Measurements from ENCODE around the gene TLL2. TPM values are rescaled to one million over a fixed set of nuclear protein-coding genes. Genes with fewer than 3 reads are reported as not detected.
A peak's percentile ranks its signal among the peaks of the same experiment; 100 is the strongest.

Gene TLL2
- total and polyA plus RNA-seq, 9 of the 15 experiments (the other 6 are each of a cell fraction or from before 2014, with no cell fraction given): 0.09 TPM; not detected in 8

DNA sequence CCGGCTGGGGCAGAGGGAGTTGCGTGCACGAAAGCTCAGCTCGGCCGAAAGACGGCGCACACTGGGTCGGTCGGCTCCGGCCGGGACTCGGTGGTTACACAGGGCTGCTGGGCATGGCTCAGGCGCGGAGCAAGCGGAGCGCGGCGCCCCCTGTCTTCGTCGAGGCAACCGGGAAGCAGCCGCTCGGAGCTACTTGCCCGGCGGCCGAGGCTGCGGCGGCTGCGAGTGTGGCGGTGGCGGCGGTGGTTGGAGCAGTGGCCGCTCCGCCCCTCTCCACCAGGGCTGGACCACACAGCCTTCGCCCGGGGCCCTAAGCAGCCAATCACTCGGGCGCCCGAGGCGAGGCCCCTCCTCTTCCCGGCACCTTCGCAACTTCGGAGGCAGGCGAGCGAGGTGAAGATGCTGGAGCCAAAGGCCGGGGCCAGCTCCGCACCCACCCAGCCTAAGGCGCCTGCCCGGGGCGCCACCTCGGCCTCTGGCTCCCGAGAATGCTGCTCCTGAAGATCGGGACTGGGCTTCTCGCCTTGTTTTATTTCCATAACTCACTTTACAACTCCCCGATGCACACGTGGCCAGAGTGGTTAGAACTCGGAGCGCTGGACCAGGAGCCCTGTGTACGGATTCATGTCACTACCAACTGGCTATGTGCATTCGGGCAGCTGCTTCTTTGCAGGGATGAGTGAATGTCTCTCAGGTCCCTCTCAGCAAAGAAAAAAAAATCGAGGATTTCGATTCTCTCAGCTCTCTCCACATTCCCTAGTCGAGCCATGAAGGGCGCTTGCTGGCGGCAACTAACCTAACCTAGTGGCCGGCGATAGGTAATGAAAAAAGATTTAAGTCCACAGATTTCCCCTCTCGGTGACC lies at the start of gene TLL2 (continued):
- TF ChIP-seq, protein P1, sequence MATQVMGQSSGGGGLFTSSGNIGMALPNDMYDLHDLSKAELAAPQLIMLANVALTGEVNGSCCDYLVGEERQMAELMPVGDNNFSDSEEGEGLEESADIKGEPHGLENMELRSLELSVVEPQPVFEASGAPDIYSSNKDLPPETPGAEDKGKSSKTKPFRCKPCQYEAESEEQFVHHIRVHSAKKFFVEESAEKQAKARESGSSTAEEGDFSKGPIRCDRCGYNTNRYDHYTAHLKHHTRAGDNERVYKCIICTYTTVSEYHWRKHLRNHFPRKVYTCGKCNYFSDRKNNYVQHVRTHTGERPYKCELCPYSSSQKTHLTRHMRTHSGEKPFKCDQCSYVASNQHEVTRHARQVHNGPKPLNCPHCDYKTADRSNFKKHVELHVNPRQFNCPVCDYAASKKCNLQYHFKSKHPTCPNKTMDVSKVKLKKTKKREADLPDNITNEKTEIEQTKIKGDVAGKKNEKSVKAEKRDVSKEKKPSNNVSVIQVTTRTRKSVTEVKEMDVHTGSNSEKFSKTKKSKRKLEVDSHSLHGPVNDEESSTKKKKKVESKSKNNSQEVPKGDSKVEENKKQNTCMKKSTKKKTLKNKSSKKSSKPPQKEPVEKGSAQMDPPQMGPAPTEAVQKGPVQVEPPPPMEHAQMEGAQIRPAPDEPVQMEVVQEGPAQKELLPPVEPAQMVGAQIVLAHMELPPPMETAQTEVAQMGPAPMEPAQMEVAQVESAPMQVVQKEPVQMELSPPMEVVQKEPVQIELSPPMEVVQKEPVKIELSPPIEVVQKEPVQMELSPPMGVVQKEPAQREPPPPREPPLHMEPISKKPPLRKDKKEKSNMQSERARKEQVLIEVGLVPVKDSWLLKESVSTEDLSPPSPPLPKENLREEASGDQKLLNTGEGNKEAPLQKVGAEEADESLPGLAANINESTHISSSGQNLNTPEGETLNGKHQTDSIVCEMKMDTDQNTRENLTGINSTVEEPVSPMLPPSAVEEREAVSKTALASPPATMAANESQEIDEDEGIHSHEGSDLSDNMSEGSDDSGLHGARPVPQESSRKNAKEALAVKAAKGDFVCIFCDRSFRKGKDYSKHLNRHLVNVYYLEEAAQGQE (IDR thresholded peaks at IDR 0.05; ENCODE audit: borderline replicate concordance): peak; percentile 16; the same call in 1 of the 2 replicates
- TF ChIP-seq, protein P1 (CRISPR knock-in tag; IDR thresholded peaks at IDR 0.05; ENCODE audit: low read depth): no peak
- TF ChIP-seq HNRNPL (IDR thresholded peaks at IDR 0.05; ENCODE audit: low read depth, low read length) (peak; percentile 35; the same call in 1 of the 2 replicates), ZSCAN32 (CRISPR knock-in tag; IDR thresholded peaks at IDR 0.05) (no peak), PCBP1 (IDR thresholded peaks at IDR 0.05; ENCODE audit: low read depth, low read length, poor library complexity, severe bottlenecking) (peak; percentile 7), CREB1 (IDR thresholded peaks at IDR 0.05) (no peak), CREB1 (CRISPR knock-in tag; IDR thresholded peaks at IDR 0.05) (peak; percentile 50; the same call in 1 of the 2 replicates), L3MBTL2 (IDR thresholded peaks at IDR 0.05) (peak; percentile 95), ZBTB1 (CRISPR knock-in tag; IDR thresholded peaks at IDR 0.05; ENCODE audit: borderline replicate concordance, low read depth) (peak; percentile 97), TEAD1 (CRISPR knock-in tag; IDR thresholded peaks at IDR 0.05) (0 out of 4 replicates have a peak, but pooled peaks of 1 of the 2 experiments have one; percentile 37)
- TF ChIP-seq, protein P2, sequence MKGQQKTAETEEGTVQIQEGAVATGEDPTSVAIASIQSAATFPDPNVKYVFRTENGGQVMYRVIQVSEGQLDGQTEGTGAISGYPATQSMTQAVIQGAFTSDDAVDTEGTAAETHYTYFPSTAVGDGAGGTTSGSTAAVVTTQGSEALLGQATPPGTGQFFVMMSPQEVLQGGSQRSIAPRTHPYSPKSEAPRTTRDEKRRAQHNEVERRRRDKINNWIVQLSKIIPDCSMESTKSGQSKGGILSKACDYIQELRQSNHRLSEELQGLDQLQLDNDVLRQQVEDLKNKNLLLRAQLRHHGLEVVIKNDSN (CRISPR knock-in tag; IDR thresholded peaks at IDR 0.05): peak; percentile 42; the same call in 1 of the 2 replicates
- TF ChIP-seq, protein P3, sequence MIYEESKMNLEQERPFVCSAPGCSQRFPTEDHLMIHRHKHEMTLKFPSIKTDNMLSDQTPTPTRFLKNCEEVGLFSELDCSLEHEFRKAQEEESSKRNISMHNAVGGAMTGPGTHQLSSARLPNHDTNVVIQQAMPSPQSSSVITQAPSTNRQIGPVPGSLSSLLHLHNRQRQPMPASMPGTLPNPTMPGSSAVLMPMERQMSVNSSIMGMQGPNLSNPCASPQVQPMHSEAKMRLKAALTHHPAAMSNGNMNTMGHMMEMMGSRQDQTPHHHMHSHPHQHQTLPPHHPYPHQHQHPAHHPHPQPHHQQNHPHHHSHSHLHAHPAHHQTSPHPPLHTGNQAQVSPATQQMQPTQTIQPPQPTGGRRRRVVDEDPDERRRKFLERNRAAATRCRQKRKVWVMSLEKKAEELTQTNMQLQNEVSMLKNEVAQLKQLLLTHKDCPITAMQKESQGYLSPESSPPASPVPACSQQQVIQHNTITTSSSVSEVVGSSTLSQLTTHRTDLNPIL (CRISPR knock-in tag; IDR thresholded peaks at IDR 0.05): no peak
- TF ChIP-seq, protein P4, sequence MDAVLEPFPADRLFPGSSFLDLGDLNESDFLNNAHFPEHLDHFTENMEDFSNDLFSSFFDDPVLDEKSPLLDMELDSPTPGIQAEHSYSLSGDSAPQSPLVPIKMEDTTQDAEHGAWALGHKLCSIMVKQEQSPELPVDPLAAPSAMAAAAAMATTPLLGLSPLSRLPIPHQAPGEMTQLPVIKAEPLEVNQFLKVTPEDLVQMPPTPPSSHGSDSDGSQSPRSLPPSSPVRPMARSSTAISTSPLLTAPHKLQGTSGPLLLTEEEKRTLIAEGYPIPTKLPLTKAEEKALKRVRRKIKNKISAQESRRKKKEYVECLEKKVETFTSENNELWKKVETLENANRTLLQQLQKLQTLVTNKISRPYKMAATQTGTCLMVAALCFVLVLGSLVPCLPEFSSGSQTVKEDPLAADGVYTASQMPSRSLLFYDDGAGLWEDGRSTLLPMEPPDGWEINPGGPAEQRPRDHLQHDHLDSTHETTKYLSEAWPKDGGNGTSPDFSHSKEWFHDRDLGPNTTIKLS (IDR thresholded peaks at IDR 0.05; ENCODE audit: borderline replicate concordance, low read depth): no peak

Data from K562 (cell line).